ENCODE results near the gene GPC5.
A peak's percentile ranks its signal among the peaks of the same experiment; 100 is the strongest.
"Not testable (repeated sequence)": the region's sequence is repeated elsewhere in the genome, so short reads cannot be mapped to it uniquely, and the experiment has no call there.

GPC5 gene

DNA sequence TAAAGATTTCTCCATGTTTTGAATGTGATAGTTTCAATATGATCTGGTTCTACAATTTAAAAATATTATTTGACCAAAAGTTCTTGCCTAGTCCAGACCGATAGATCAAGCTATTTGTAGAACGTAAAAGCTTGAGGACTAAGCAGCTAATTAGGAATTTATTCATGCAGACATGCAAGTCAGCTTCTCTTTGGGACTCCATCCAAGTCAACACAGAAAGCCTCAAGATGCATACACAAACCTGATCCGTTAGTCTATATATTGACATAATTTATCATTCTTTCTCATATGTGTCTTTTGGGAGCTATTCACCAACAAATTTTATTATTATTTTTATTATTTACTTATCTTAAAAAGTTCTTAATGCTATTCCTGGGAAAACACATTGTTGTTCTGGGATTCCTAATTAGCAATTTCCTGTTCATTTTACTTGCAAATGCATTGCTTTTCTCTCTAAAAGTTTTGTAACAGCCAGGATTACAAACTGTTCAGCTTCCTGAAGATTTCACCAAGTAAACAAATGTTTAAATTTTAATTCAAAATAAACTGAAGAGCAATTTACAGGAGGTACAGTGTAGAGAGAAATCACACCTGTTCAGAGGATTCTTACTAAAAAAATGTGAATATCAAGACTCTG lies 375.3 kb downstream of the GPC5 start:
- DNase-seq (ENCODE audit: low spot score in 2 of 2) (no peak), ATAC-seq (no peak)
- Mint-ChIP-seq H3K9me3 (peaks cover 17% of the 10 kb centered on the region), H3K36me3 (no peaks in the 10 kb centered on the region), H3K4me3 (no peak overlapping the region), H3K4me1 (no peaks in the 10 kb centered on the region), H3K27ac (no peak overlapping the region)

DNA sequence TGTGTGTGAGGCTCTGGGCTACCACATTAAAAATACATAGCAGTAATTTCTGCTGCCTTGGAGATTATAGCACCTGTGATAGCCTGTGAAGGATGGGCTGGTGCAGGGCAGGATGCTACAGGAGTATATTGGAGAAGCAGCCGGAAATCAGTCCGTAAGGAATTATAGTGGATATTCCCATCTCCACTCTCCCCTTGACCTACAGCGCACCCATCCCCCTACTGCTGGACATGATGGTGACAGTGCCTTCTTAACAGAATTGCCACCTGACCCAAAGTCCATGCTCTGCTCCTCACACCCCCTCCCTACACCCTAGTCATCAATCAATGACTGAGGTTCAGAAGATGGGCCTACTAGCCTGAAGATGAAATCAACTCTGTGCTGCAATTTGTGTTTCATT lies 376.0 kb downstream of the GPC5 start:
- Mint-ChIP-seq H3K36me3 (no peaks in the 10 kb centered on the region), H3K9me3 (peaks cover 15% of the 10 kb centered on the region), H3K4me1 (no peaks in the 10 kb centered on the region), H3K4me3 (no peak overlapping the region), H3K27ac (no peak overlapping the region)
- ATAC-seq = peak; percentile 26
- DNase-seq (ENCODE audit: low spot score in 2 of 2) = no peak

DNA sequence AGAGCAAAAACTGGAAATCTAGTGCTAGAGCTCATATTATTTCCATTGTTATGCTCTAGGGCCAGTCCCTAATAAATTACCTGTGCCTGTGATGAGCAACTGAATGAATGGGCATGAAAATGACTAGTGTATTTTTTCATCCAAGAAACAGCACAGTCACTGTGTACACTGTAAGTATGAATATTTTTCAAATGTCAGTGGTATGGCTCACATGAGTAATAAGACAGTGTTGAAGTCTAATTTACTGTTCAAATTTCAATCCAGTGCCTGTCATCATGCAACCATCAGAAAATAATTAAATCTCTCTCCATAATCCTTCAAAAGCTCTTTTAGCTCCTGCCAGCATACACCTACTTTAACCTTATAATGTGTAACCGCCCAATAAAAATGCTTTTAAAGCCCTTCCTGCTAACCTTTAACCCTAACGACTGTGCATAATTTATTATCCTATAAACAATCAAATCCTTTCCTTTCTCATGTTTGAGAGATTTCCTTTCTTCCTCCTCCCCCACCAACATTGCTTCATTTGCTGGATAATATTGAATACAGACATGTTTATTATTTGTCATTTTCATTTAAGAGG lies 378.3 kb downstream of the GPC5 start:
- H3K4me3 Mint-ChIP-seq = no peak overlapping the region
- H3K4me1 Mint-ChIP-seq = no peaks in the 10 kb centered on the region
- H3K9me3 Mint-ChIP-seq = peaks cover 12% of the 10 kb centered on the region
- H3K27ac Mint-ChIP-seq = no peak overlapping the region
- DNase-seq (ENCODE audit: low spot score in 2 of 2) (no peak), ATAC-seq (no peak)
- H3K36me3 Mint-ChIP-seq = no peaks in the 10 kb centered on the region

DNA sequence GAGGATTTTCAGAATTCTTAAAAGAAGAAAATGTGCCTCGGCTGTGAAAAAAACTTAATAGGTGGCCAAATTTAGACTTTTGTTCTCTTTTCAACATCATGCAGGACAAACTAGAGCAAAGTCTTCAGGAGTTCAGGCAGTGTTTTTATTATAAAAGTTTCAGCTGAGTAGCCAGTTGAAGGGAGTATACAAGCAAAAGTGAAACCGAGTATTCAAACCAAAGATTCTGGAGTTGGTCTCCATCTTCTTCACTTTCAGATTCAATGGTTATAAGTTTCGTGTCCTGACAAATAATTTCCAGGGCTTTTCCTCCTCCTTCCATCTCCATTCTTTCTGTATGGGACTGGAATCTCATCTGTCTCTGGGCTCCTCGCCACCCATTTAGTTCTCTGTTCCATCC lies 379.7 kb downstream of the GPC5 start:
- Mint-ChIP-seq H3K9me3 (peaks cover 10% of the 10 kb centered on the region), H3K27ac (no peak overlapping the region), H3K4me3 (no peak overlapping the region), H3K36me3 (no peaks in the 10 kb centered on the region), H3K4me1 (no peaks in the 10 kb centered on the region)
- ATAC-seq (no peak), DNase-seq (ENCODE audit: low spot score in 2 of 2) (no peak)

DNA sequence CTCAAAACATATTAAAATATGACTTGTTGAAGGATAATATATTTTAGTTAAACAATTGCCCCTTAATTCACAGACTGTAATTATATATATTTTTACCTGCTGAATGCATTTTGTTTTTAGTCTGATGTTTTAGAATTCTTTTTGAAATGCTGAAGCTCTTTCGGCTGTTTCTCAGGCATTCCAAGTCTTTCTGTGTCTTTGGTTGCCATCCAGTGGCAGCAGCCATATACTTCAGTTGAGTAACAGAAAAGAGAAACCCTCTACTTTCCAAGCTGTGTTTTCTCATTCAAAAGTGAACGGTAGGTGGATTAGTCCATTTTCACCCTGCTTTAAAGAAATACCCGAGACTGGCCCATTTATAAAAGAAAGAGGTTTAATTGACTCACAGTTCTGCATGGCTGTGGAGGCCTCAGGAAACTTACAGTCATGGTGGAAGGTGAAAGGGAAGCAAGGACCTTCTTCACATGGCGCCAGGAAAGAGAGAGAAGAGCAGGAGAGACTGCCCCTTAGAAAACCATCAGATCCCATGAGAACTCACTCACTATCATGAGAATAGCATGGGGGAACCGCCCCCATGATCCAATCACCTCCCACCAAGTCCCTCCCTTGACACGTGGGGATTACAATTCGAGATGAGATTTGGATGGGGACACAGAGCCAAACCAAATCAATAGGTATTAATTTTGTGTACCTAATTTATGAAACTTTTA lies 383.7 kb downstream of the GPC5 start:
- H3K27ac Mint-ChIP-seq; H3K4me3 Mint-ChIP-seq; ATAC-seq; H3K36me3 Mint-ChIP-seq; H3K4me1 Mint-ChIP-seq; DNase-seq (ENCODE audit: low spot score in 2 of 2): not testable (repeated sequence)
- peaks cover 19% of the 10 kb centered on the region for H3K9me3 Mint-ChIP-seq

DNA sequence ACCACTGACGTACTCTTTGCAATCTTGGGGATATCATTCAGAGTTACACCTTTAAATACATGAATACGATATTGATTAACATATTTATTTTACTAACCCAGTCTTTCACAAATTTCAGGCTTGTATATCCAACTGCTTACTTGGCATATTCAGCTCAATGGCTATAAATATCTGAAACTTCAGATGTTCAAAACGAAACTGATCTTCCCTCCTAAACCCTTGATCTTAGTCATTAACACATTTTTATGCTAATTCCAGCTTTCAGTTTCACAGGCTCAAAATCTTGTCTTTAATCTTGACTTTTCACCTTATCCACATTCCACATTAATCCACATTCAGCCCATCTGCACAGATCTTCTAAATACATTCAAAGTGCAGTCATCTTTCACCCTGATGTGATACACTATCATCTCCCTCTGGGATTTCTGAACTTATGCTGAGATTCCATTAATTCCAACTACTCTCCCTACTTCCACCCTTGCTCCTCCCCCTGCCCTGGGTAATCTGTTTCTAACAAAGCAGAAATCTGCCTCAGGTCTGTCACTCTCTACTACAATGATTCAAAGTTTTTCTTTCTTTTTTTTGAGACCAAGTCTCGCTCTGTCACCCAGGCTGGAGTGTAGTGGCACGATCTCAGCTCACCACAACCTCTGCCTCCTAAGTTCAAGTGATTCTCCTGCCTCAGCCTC lies 387.2 kb downstream of the GPC5 start:
- Mint-ChIP-seq H3K36me3 (no peaks in the 10 kb centered on the region), H3K27ac (no peak overlapping the region), H3K4me1 (no peaks in the 10 kb centered on the region), H3K4me3 (no peak overlapping the region), H3K9me3 (peaks cover 24% of the 10 kb centered on the region)
- ATAC-seq = no peak
- DNase-seq (ENCODE audit: low spot score in 2 of 2) = no peak

GRCh38 chr13:91792054-91792453 lies 393.6 kb downstream of the GPC5 start:
- H3K27ac Mint-ChIP-seq = no peak overlapping the region
- H3K9me3 Mint-ChIP-seq = peaks cover 18% of the 10 kb centered on the region
- H3K4me1 Mint-ChIP-seq = no peaks in the 10 kb centered on the region
- no peaks in the 10 kb centered on the region for H3K36me3 Mint-ChIP-seq
- DNase-seq (ENCODE audit: low spot score in 2 of 2) = no peak
- ATAC-seq = no peak
- no peak overlapping the region for H3K4me3 Mint-ChIP-seq

DNA sequence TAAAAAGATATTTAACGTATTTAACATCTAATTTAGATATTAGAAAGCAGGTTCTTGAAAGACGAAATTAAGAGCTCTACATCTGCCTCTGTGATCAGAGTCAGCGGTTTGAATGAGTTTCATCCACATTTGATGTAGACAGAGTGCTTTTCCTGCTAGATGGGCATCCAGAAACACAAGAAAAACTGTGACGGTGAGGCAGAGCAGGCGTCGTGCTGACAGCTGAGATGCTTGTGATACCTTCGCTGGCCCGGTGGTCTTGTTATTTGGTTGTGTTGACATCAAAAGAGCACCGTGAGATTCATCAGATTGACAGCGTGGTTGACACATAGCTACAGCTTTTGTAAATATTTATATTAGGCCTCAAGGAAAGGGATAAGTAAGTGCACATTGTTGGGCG lies 399.1 kb downstream of the GPC5 start:
- no peak for DNase-seq (ENCODE audit: low spot score in 2 of 2)
- Mint-ChIP-seq H3K4me1 (no peaks in the 10 kb centered on the region), H3K27ac (no peak overlapping the region), H3K36me3 (no peaks in the 10 kb centered on the region), H3K4me3 (no peak overlapping the region), H3K9me3 (peaks cover 9% of the 10 kb centered on the region)
- no peak for ATAC-seq

DNA sequence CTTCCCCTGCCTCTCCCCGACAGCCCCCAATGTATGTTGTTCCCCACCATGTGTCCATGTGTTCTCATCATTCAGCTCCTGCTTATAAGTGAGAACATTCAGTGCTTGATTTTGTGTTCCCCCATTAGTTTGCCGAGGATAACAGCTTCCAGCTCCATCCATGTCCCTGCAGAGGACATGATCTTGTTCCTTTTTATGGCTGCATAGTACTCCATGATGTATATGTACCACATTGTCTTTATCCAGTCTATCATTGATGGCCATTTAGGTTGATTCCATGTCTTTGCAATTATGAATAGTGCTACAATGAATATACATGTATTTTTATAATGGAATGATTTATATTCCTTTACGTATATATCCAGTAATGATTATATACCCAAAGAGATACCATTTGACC lies 399.9 kb downstream of the GPC5 start:
- H3K4me1 Mint-ChIP-seq; DNase-seq (ENCODE audit: low spot score in 2 of 2); H3K27ac Mint-ChIP-seq; ATAC-seq; H3K9me3 Mint-ChIP-seq; H3K36me3 Mint-ChIP-seq; H3K4me3 Mint-ChIP-seq: not testable (repeated sequence)

DNA sequence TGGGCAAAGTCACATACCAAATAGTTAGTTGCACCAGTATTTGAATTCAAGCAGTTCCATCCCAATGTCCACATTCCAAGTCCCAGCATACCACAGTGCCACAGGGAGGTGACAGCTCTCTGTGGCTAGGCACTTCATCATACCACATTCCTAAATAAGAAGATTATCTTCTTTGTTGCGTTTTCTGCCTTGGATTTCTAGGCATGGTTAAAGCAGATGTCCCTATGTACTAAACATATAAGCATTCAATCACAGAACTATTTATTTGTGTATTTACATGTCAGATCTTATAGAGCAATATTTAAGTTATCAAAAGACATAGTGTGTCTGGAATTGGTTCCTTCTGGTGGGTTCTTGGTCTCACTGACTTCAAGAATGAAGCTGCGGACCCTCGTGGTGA lies 403.4 kb downstream of the GPC5 start:
- DNase-seq (ENCODE audit: low spot score in 2 of 2); H3K36me3 Mint-ChIP-seq; H3K4me1 Mint-ChIP-seq; ATAC-seq; H3K9me3 Mint-ChIP-seq; H3K4me3 Mint-ChIP-seq; H3K27ac Mint-ChIP-seq: not testable (repeated sequence)

DNA sequence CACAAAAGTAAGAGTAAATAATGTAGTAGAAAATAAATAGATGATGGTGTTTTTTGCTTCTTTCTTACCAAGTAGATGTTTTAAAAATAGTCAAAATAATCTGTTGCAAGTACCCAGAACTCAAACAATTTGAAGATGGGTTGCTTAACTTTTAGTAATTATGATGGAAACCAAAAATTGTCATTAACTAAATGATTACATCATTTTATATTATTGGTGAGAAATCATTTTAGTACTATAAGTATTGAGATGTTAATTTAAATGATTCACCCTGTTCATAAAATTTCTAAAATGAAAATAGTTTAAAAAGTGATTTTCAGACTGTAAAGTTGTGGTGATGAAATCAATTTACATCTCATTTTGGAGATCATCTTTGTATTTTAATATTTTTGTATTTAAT lies 404.5 kb downstream of the GPC5 start:
- Mint-ChIP-seq H3K27ac (no peak overlapping the region), H3K4me3 (no peak overlapping the region), H3K36me3 (no peaks in the 10 kb centered on the region), H3K9me3 (peaks cover 3% of the 10 kb centered on the region), H3K4me1 (no peaks in the 10 kb centered on the region)
- DNase-seq (ENCODE audit: low spot score in 2 of 2) (no peak), ATAC-seq (no peak)

- Mint-ChIP-seq H3K4me1 (no peaks in the 10 kb centered on the region), H3K9me3 (peaks cover 3% of the 10 kb centered on the region), H3K27ac (no peak overlapping the region), H3K36me3 (no peaks in the 10 kb centered on the region), H3K4me3 (no peak overlapping the region)
- ATAC-seq = no peak
- no peak for DNase-seq (ENCODE audit: low spot score in 2 of 2)
Measured at GRCh38 chr13:91804724-91805123, 406.3 kb downstream of the GPC5 start.

DNA sequence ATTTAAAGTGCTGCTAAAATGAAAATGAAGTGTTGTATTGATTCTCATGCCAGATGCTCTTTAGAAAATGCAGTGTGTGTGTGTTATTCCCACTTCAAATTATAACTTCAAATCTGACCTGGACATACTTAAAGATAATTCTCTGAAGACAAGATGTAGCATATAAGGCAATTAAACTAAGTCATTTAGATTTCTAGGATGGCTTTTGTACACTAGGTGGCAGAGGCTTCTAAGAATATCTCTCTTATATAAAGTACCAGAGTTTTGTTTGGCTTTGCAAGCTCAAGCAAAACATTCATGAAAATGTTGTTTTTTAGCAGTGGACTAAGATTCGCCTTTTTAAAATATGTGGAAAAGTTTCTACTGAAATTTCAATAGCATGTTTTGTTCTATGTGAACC lies 407.2 kb downstream of the GPC5 start:
- no peak overlapping the region for H3K4me3 Mint-ChIP-seq
- DNase-seq (ENCODE audit: low spot score in 2 of 2) (no peak), ATAC-seq (no peak)
- peaks cover 3% of the 10 kb centered on the region for H3K9me3 Mint-ChIP-seq
- H3K27ac Mint-ChIP-seq = no peak overlapping the region
- no peaks in the 10 kb centered on the region for H3K36me3 Mint-ChIP-seq
- no peaks in the 10 kb centered on the region for H3K4me1 Mint-ChIP-seq

DNA sequence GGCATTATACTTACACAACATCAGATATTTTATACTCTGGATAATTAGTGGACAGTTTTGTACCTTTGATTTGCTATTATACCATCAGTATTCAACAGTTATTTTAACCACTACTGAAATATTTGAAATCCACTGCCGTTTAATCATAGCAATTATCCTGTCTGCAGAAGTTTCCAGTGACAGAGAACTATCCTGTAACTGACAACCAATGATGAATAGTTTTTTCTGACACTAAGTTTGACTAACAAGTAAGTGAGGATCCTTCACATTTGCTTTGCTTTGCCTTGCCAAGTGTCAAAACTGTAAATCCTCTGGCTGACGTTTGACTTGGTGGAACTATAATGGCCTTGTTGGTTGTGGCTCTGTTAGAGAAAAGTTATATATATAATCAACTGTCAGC lies 410.7 kb downstream of the GPC5 start:
- no peak for ATAC-seq
- no peaks in the 10 kb centered on the region for H3K36me3 Mint-ChIP-seq
- no peak for DNase-seq (ENCODE audit: low spot score in 2 of 2)
- H3K9me3 Mint-ChIP-seq = no peaks in the 10 kb centered on the region
- no peak overlapping the region for H3K27ac Mint-ChIP-seq
- no peak overlapping the region for H3K4me3 Mint-ChIP-seq
- no peaks in the 10 kb centered on the region for H3K4me1 Mint-ChIP-seq

- H3K4me1 Mint-ChIP-seq = no peaks in the 10 kb centered on the region
- H3K36me3 Mint-ChIP-seq = no peaks in the 10 kb centered on the region
- peaks cover 8% of the 10 kb centered on the region for H3K9me3 Mint-ChIP-seq
- H3K27ac Mint-ChIP-seq = no peak overlapping the region
- DNase-seq (ENCODE audit: low spot score in 2 of 2) (no peak), ATAC-seq (no peak)
- H3K4me3 Mint-ChIP-seq = no peak overlapping the region
Measured at GRCh38 chr13:91813253-91813652, 414.8 kb downstream of the GPC5 start.
